NCI-H82 treated with DMSO at 0.1 percent for 48 hours (cell line): ENCODE data around the gene EMID1.

Experiments
- DNase-seq: peaks from one replicate; lab custom pipeline; 2025; ENCODE audit not compliant: unreplicated experiment; lab: John Stamatoyannopoulos, UW

The EMID1 gene

DNA sequence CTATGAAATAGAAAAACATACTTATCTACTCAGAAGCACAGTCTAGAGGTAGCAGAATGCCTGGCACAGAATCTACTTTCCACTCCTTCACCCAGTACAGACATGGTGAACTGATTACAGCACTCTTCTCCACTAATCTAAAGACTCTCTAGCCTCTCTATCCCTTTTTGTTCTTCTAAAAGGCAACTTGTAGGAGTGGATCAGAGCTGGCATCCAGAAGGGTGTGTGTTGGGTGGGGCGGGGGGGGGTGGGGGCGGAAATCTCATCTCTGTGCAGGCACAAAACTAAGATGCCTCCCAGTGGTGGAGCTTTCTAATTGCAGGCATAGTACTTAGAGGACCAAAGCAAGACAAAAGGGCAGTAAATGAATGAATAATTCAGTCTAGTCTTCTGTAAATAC is 11.5 kb upstream of the EMID1 start:
- DNase-seq = no peak

GRCh38 chr22:29195118-29195963 is 10.4 kb upstream of the EMID1 start:
- DNase-seq = no peak

DNA sequence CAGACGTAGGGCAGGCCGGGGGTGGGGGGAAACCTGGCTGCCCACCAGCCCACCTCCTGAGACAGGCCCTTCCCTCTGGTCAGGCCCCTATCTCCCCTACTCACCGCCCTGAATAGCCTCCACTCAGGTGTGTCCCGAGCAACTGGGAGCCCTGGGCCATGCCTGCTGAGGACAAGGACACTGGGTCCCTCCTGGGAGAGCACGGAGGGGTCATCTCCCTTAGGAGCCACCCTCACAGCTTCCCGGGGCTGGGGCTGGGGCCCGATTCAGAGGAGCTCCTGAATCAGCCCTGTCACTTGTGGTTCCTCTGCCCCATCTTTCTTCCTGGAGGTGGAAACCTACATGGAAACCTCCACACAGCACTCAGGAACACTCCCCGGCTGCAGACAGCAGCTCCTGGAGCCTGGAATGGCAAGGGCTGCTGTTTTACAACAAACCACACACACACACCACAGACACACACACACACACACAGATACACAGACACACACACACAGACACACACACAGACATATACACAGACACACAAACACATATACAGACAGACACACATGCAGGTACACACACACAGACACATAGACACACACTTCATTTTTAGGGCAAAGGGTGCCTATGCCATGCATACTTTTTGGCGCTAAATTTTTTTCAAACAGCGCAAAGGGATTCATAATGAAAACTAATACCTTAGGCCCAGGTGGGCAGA is 9.6 kb upstream of the EMID1 start:
- no peak for DNase-seq

GRCh38 chr22:29197096-29197495 is 8.6 kb upstream of the EMID1 start:
- DNase-seq = no peak

DNA sequence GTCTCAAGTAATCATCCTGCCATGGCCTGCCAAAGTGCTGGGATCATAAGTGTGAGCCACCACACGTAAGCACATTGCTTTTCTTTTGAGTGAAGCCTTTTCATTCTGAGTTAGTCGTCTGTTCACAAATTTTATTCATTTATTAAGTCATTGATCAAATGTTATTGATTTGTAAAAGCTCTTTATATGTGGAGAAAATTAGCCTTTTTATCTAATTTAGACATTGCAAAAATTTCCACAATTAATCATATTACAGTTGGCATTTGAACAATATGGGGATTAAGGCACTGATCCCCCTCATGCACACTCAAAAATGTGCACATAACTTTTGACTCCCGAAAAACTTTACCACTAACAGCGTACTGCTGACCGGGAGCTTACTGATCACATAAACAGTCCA is 7.5 kb upstream of the EMID1 start:
- no peak for DNase-seq

DNA sequence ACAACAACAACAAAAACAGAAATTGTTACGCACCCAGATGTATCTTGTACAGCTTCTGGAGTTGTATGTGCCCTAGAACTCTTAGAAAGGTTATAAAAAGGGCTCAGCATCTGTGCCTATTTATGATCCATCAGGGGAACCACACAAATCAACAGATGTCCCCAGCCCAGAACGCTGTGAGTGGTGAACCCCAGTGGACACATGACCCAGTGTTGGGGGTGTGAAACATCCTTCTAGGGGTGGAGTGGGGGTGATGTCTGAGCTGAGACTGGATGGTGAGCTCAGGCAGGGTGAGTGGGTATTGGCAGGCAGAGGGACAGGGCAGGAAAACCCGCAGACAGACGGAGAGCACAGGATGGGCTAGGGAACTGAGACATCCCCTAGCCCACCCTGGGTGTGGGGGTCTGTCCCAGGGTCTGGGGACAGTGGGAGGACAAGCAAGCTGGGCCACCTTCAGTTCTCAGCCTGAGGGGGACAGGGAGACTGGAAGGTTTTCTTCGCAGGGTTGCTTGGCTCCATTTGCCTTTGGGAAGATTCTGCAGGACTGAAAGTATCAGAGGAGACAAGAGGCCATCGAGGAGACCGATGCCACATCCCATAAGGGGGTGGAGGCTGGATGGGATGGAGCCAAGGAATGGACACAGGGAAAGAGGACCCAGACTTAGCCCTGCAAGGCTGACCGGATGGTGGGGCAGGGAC is 5.8 kb upstream of the EMID1 start:
- DNase-seq = no peak

DNA sequence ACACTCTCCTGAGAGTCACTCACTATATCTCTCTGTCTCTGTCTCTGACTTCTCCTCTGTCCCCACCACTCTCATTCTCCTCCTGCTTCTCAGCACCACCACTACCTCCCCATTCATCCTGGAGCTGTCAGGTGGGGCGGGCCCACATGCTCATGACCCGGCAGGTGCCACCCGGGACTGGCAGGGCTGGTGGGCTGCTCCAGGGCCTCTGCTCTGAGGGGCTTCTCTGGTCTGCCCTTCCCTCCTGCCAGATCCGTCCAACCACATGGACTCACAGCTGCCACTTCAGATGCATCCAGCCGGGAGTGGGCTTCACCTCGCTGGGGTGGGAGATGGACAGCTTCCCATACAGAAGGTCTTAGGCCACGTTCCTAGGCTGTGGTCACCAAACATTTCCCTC is 4.8 kb upstream of the EMID1 start:
- DNase-seq = no peak

DNA sequence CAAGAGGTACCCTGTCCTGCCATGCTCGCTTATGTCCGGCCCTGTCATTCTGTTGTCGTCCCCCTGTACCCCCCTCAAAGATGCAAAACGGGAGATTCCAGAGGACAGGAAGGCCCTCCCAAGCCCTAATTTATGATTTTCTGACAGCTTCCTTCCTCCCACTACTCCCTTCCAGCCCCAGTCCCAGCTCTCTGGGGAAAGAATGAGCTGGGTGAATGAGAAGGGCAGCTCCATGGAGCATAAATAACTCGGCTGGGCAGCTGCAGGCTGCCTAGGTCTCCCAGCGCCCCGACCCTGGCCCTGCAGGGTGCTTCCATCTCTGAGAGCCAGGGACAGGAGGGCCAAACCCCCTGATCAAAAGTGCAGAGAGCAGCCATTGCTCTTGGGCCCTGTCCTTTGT is 3.9 kb upstream of the EMID1 start:
- DNase-seq = no peak

GRCh38 chr22:29202212-29203192 is 3.2 kb upstream of the EMID1 start:
- DNase-seq = no peak

- no peak for DNase-seq
Measured at GRCh38 chr22:29203488-29204454, 1.9 kb upstream of the EMID1 start.

DNA sequence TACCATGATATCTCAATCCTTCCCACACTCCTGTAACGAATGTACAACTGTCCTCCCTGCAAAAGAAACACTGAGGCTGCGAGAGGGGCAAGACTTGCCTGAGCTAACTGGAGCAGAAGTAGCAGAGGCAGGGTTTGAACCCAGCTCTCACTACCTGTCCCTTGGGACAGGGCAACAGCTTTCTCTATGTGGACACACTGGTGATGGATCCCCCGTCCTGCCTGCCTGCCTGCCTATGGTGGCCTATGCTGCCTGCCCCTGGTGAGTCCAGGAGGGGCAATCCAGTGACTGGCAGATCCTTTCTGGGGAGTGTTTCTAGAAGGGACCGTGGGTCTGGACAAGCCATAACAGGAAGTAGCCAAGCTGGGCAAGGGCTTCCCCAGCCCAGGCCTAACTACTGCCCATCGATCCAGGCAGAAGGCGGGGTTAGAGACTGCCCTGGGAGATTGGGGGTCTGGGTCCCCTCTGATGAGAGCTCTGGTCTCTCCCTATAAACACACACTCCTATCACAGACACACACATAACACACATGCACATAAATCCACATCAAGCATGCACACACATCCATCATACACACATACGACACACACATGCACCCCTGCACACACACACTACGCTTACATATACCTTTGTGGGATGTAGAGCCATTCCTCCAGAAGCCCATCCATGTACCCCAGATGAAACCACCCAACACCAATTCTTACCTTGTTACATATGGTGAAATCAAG is 1.1 kb upstream of the EMID1 start:
- DNase-seq = no peak

- no peak for DNase-seq
Measured at GRCh38 chr22:29205252-29205593, 473 bp upstream of the EMID1 start.

DNA sequence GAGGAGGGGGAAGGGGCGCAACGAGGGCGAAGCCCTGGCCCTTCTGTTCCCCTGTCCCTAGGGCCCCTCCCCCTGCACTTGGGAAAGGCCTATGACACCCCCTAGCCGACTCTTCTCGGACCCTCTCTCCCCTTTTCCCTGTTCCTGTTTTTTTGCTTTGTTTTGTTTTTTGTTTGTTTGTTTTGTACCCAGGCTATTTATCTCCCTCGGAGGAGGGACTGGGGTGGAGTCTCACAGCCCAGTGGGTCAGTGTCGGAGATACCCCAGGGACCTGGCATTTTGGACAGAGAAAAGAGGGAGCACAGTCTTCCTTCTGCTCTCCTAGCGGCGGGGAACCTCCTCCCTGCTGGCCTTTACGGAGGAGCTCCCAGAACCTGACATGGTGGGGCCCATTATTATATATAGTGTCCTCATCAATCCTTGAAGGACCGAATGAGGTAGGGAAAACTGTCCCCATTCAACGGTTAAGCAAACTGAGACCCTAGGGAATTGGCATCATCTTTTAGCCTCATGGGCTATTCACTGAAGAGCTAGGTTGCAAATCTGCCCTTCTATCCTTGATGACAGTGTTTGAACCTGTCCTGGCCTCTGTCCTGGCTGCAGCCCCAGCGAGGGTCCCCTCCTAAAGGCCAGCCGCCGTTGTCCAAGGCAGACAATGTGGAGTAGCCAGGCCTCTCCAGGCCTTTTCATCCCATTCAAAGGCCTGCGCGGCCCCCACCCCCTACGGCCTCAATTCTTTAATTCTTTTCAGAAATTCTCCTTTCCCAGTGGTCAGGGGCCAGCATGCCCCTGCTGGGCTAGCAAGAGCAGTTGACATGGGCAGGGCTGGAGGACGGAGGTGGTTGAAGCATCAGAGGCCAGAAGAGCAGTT is 911 bp downstream of the EMID1 start:
- DNase-seq = no peak

- DNase-seq = no peak
Measured at GRCh38 chr22:29207243-29207550, 1.5 kb downstream of the EMID1 start.

DNA sequence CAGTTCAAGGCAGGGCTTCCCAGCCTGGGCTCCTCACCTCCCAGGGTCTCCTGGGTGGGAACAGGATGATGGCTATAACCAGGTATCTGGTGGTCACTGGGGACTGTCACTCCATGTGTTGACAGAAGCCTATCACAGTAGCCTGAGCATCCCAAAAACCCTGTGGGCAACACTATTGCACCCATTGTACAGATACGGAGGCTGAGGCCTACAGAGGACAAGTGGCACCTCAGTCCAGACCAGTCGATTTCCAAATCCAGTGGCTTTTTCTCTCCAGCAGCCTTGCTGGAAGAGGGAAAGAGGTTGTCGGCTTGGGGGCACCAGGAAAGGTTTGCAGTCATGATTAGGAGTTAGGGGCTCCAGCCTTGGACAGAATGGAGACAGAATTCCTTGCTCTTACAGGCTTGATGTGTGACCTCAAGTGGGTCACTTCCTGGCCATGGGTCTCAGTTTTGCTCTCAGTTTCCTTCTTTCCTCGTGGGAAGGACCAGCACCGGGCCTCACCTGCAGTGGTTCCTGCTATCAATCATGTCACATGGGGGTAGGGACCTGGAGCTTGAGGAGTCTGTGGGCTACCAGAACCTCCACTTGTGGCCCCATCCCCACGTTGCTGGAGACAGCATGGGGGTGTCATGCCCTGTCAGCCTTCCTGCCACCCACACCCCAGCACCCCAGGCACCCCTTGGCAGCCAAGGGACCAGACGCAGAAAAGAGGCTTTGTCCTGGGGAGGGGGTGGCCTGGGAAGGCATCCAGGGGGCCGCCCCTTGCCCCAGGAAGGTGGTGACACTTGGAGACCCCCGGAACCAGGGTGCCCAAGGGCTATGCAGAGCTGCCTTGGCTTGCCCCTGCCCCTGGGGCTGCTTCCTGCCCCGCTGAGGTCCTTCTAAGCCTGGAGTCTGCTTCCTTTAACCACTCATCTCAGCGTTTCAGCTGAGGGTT is 2.1 kb downstream of the EMID1 start:
- DNase-seq = no peak

DNA sequence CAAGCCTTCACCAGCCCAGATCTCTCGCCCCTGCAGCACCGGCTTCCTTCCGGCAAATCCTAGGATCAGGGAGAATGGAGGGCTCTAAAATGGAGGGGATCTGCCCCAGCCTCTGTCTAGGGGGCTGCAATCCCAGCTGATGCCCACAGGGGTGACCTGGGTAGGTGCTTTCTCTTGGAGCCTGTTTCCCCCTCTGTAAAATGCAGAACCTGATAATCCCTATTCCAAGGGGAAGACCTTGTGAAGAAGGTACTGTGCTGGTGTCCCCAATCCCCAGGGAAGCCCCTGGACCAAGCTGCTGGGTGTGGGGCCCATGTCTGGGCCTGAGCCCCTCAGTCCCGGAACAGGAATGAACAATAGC is 2.8 kb downstream of the EMID1 start:
- no peak for DNase-seq

GRCh38 chr22:29208879-29209623 is 3.4 kb downstream of the EMID1 start:
- DNase-seq = no peak
